ENCODE data around the gene ACAD8.

ACAD8 gene

GRCh38 chr11:134288486-134288885, 35.1 kb downstream of the ACAD8 start:
- no peak for DNase-seq (ENCODE audit: extremely low read depth, low read depth)
- H3K4me3 ChIP-seq (replicated peaks; ENCODE audit: low read depth, low read length): no peak overlapping the region
- no peak for TF ChIP-seq CTCF (IDR thresholded peaks at IDR 0.05; ENCODE audit: low read depth, low read length, missing control alignments)

- no peak for DNase-seq (ENCODE audit: extremely low read depth, low read depth)
- no peak for TF ChIP-seq CTCF (IDR thresholded peaks at IDR 0.05; ENCODE audit: low read depth, low read length, missing control alignments)
Observed at GRCh38 chr11:134289167-134289566, 35.8 kb downstream of the ACAD8 start.

GRCh38 chr11:134289789-134290188, 36.4 kb downstream of the ACAD8 start:
- TF ChIP-seq CTCF (IDR thresholded peaks at IDR 0.05; ENCODE audit: low read depth, low read length, missing control alignments): no peak
- no peak overlapping the region for H3K4me3 ChIP-seq (replicated peaks; ENCODE audit: low read depth, low read length)
- DNase-seq (ENCODE audit: extremely low read depth, low read depth): no peak

More at GRCh38 chr11:134289167-134289566, 35.8 kb downstream of the ACAD8 start:
- H3K4me3 ChIP-seq (replicated peaks; ENCODE audit: low read depth, low read length): no peak overlapping the region

- no peak overlapping the region for H3K4me3 ChIP-seq (replicated peaks; ENCODE audit: low read depth, low read length)
- no peak for TF ChIP-seq CTCF (IDR thresholded peaks at IDR 0.05; ENCODE audit: low read depth, low read length, missing control alignments)
- DNase-seq (ENCODE audit: extremely low read depth, low read depth): no peak
Observed at GRCh38 chr11:134290646-134291045, 37.3 kb downstream of the ACAD8 start.

- no peak overlapping the region for H3K4me3 ChIP-seq (replicated peaks; ENCODE audit: low read depth, low read length)
- DNase-seq (ENCODE audit: extremely low read depth, low read depth): no peak
- no peak for TF ChIP-seq CTCF (IDR thresholded peaks at IDR 0.05; ENCODE audit: low read depth, low read length, missing control alignments)
Observed at GRCh38 chr11:134291196-134291595, 37.8 kb downstream of the ACAD8 start.

GRCh38 chr11:134292661-134293060, 39.3 kb downstream of the ACAD8 start:
- DNase-seq (ENCODE audit: extremely low read depth, low read depth): no peak

More at GRCh38 chr11:134292661-134293060, 39.3 kb downstream of the ACAD8 start:
- TF ChIP-seq CTCF (IDR thresholded peaks at IDR 0.05; ENCODE audit: low read depth, low read length, missing control alignments): no peak
- H3K4me3 ChIP-seq (replicated peaks; ENCODE audit: low read depth, low read length): no peak overlapping the region

Data from HFF-Myc (cell line).